Neutrophil (primary cell): ENCODE data around the gene ATOSA.

Experiments used
- H3K27ac ChIP-seq: fragments of 200-600 bp; sonication (generic); 2 replicates; pipeline ENCODE4 v1.5.1; 2016; ENCODE audit warnings: mild to moderate bottlenecking, moderate library complexity
- H3K27me3 ChIP-seq: fragments of 200-600 bp; sonication (generic); 2 replicates; pipeline ENCODE4 v1.6.0; 2016; ENCODE audit warnings: mild to moderate bottlenecking
- H3K36me3 ChIP-seq: fragments of 200-600 bp; sonication (generic); 2 replicates; pipeline ENCODE4 v1.5.1; 2017
- H3K4me1 ChIP-seq, 2 experiments: fragments of 200-600 bp in 1 of 2; sonication (generic) in 1 of 2; 1 replicate in 1 of 2; 2 replicates in 1 of 2; pipeline versions ENCODE4 v1.5.1 to v1.6.1; 2013 to 2016; ENCODE audit warnings: low read depth in 1 of 2, low read length in 1 of 2, mild to moderate bottlenecking in 1 of 2, moderate library complexity in 1 of 2; ENCODE audit not compliant: control insufficient read depth in 1 of 2, insufficient read depth in 1 of 2
- H3K4me3 ChIP-seq, 2 experiments: fragments of 200-600 bp in 1 of 2; sonication (generic) in 1 of 2; 1 replicate in 1 of 2; 2 replicates in 1 of 2; pipeline ENCODE4 v1.5.1; 2013 to 2016; ENCODE audit warnings: low read depth in 1 of 2, low read length in 1 of 2, mild to moderate bottlenecking in 1 of 2, moderate library complexity in 1 of 2
- H3K9me3 ChIP-seq: fragments of 200-600 bp; sonication (generic); 2 replicates; pipeline ENCODE4 v1.5.1; 2016
- CTCF ChIP-seq: fragments of 200-600 bp; sonication (generic); IDR thresholded peaks from 2 replicates; pipeline ENCODE4 v1.5.1; 2016; ENCODE audit warnings: antibody characterized with exemption

The ATOSA gene

GRCh38 chr15:52670087-52670486 lies 9.1 kb downstream of the ATOSA start:
- H3K36me3 ChIP-seq: peaks cover 90% of the 10 kb centered on the region

GRCh38 chr15:52668133-52668532 lies 11.1 kb downstream of the ATOSA start:
- Histone ChIP-seq H3K36me3 (peaks cover 90% of the 10 kb centered on the region), H3K27me3 (no peaks in the 10 kb centered on the region), H3K27ac (no peak overlapping the region), H3K4me3 (no peak overlapping the region), H3K4me1 (no peaks in the 10 kb centered on the region), H3K9me3 (no peaks in the 10 kb centered on the region)
- TF ChIP-seq CTCF: no peak

More at GRCh38 chr15:52670087-52670486, 9.1 kb downstream of the ATOSA start:
- TF ChIP-seq CTCF: no peak
- Histone ChIP-seq H3K4me1 (no peaks in the 10 kb centered on the region), H3K27ac (no peak overlapping the region), H3K4me3 (no peak overlapping the region), H3K9me3 (no peaks in the 10 kb centered on the region), H3K27me3 (no peaks in the 10 kb centered on the region)

- peaks cover 89% of the 10 kb centered on the region for H3K36me3 ChIP-seq
- no peak overlapping the region for H3K27ac ChIP-seq
- H3K4me1 ChIP-seq: no peaks in the 10 kb centered on the region
- no peaks in the 10 kb centered on the region for H3K9me3 ChIP-seq
- no peak overlapping the region for H3K4me3 ChIP-seq
- H3K27me3 ChIP-seq: no peaks in the 10 kb centered on the region
- TF ChIP-seq CTCF: no peak
Observed at GRCh38 chr15:52667597-52667996, 11.6 kb downstream of the ATOSA start.

- Histone ChIP-seq H3K36me3 (peaks cover 88% of the 10 kb centered on the region), H3K27me3 (no peaks in the 10 kb centered on the region), H3K27ac (no peak overlapping the region), H3K4me1 (no peaks in the 10 kb centered on the region), H3K4me3 (no peak overlapping the region), H3K9me3 (no peaks in the 10 kb centered on the region)
- no peak for TF ChIP-seq CTCF
Observed at GRCh38 chr15:52663536-52664294, 15.5 kb downstream of the ATOSA start.

- H3K4me1 ChIP-seq: no peaks in the 10 kb centered on the region
- peaks cover 88% of the 10 kb centered on the region for H3K36me3 ChIP-seq
- H3K9me3 ChIP-seq: no peaks in the 10 kb centered on the region
- no peaks in the 10 kb centered on the region for H3K27me3 ChIP-seq
- no peak overlapping the region for H3K27ac ChIP-seq
- TF ChIP-seq CTCF: no peak
- no peak overlapping the region for H3K4me3 ChIP-seq
Observed at GRCh38 chr15:52661909-52662308, 17.3 kb downstream of the ATOSA start.
